Kidney epithelial cell (primary cell): ENCODE data around the gene SYTL3. TPM values are rescaled to one million over a fixed set of nuclear protein-coding genes. Genes with fewer than 3 reads are reported as not detected.

Source experiments
- DNase-seq: peaks from one replicate; pipeline ENCODE4 v3.0.0-alpha.2; 2010; ENCODE audit warnings: low read depth
- H3K27me3 ChIP-seq: 2 replicates; pipeline ENCODE4 v1.6.0; 2011; ENCODE audit warnings: low read length; ENCODE audit not compliant: control insufficient read depth, insufficient read depth
- H3K36me3 ChIP-seq: 2 replicates; pipeline ENCODE4 v1.5.1; 2011; ENCODE audit warnings: low read length; ENCODE audit not compliant: control insufficient read depth, insufficient read depth
- H3K4me3 ChIP-seq: 2 replicates; pipeline ENCODE4 v1.5.1; 2011; ENCODE audit warnings: low read depth, mild to moderate bottlenecking, control low read depth, low read length
- total RNA-seq: library from RNA; depleted of rRNA; stranded (reverse); fragments of >200 nt; gene quantifications from 2 replicates; pipeline ENCODE4 v1.2.3, GENCODE V29; 2015
- TF ChIP-seq, protein P1 (sequence below): IDR thresholded peaks from 2 replicates; pipeline ENCODE4 v1.5.1; 2011; ENCODE audit warnings: mild to moderate bottlenecking, moderate library complexity, low read length, control low read depth, inconsistent platforms; ENCODE audit not compliant: insufficient read depth, poor library complexity, severe bottlenecking

The SYTL3 gene
- total RNA-seq, 1 donor from 2014 or later, result 3.6 TPM

DNA sequence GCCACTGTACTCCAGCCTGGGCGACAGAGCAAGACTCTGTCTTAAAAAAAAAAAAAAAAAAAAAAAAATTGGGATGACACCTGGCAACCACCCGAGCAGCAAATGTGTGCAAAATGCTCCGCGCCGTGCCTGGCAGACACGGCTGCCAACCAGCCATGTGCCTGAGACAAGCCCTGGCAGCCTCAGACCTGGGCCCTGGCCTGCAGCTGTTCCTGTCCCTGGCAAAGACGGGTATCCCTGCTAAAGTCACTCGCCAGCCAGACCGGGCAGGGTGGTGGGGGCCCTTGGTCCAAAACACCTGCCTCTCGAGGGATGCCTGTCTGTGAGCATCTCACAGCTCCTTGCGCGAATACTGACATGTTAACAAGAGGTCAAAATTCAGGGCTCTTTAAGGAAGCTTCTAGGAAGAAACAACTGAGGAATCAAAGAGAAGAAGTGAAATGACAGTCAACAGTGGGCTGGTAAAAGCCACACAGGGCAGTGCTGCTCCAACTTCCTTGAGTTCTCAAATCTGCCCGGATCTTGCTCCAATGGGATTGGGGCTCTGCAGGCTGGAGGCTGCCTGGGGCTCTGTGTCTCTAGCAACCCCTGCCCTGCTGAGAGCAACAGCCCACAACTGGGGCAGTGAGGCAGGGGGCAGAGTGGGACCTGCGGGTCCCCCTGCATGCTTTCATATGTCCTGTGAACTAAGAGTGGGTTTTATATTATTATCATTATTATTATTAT, 53.4 kb downstream of the SYTL3 start:
- no peaks in the 10 kb centered on the region for H3K27me3 ChIP-seq
- no peaks in the 10 kb centered on the region for H3K36me3 ChIP-seq
- no peak for DNase-seq

DNA sequence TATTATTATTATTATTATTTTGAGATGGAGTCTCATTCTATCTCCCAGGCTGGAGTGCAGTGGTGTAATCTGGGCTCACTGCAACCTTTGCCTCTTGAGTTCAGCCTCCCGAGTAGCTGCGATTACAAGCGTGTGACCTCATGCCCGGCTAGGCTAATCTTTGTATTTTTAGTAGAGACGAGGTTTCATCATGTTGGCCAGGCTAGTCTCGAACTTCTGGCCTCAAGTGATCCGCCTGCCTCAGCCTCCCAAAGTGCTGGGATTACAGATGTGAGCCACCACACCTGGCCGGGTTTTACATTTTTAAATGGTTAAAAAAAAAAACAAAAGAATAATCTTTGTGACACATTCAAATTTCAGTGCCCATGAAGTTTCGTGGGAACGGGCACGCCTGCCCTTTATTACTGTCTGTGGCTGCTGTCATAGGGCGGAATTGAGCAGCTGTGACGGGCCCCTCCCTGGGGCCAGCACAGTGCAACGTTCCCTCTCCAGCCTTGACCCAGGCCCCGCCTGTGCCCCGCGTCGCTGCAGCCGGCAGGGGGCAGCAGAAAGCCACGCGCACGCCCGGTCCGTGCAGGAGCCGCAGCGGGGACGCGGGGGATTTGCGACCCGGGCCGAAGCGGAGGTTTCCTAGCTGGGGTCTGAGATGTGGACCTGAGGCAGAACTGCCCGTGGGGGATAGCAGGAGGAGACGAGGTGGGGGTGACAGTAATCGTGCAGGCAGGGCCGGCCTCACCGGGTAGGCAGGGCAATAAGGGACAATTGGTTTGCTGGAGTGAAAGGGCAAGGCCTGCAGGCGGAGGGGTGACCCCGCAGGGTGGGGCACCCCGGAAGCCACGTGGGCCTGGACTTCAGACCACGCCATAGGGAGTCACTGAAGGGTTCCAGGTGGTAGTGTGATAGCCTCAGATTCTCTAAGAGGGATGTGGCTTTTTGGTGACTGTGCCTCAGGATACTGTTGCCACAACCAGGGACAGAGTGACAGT, 54.3 kb downstream of the SYTL3 start:
- no peaks in the 10 kb centered on the region for H3K27me3 ChIP-seq
- no peak for DNase-seq
- H3K4me3 ChIP-seq, result peak overlapping the region; percentile 33
- peaks cover 1% of the 10 kb centered on the region for H3K36me3 ChIP-seq
- TF ChIP-seq, protein P1, sequence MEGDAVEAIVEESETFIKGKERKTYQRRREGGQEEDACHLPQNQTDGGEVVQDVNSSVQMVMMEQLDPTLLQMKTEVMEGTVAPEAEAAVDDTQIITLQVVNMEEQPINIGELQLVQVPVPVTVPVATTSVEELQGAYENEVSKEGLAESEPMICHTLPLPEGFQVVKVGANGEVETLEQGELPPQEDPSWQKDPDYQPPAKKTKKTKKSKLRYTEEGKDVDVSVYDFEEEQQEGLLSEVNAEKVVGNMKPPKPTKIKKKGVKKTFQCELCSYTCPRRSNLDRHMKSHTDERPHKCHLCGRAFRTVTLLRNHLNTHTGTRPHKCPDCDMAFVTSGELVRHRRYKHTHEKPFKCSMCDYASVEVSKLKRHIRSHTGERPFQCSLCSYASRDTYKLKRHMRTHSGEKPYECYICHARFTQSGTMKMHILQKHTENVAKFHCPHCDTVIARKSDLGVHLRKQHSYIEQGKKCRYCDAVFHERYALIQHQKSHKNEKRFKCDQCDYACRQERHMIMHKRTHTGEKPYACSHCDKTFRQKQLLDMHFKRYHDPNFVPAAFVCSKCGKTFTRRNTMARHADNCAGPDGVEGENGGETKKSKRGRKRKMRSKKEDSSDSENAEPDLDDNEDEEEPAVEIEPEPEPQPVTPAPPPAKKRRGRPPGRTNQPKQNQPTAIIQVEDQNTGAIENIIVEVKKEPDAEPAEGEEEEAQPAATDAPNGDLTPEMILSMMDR, result peak; percentile 87

More for the DNA sequence above, 53.4 kb downstream of the SYTL3 start:
- no peak overlapping the region for H3K4me3 ChIP-seq
- TF ChIP-seq, protein P1, result no peak

GRCh38 chr6:158705386-158706126, 55.7 kb downstream of the SYTL3 start:
- no peaks in the 10 kb centered on the region for H3K27me3 ChIP-seq
- TF ChIP-seq, protein P1, result no peak
- peaks cover 1% of the 10 kb centered on the region for H3K36me3 ChIP-seq
- DNase-seq, result no peak
- no peak overlapping the region for H3K4me3 ChIP-seq

DNA sequence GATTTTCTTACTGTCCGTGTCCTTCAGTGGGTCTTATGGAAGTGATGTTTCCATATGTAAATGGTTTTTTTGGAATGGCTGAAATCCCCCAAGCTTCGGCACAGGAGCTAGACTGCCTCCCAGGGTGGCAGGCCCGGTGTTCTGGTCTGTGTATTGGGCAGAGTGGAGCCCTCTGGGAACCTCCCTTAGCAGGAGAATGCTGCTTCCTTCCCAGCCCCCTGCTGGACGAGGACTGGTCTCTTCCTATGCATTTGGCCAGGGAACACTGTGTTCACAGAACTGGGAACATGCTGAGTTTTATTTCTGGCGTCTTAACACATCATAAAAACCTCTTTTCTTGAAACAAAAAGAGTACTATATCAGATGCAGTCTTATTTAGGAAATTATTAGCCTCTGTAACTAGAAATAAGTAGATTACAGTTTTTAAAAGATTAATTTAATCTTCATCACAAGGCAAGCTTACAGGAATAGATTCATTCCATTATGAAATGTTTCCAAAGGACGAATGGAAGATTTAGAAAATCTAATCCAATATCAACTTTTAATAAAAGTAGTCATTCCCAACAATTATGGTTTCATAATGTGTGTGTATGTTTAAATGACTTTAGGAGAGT, 56.6 kb downstream of the SYTL3 start:
- TF ChIP-seq, protein P1, result peak; percentile 73
- no peak overlapping the region for H3K4me3 ChIP-seq
- no peaks in the 10 kb centered on the region for H3K27me3 ChIP-seq
- peaks cover 1% of the 10 kb centered on the region for H3K36me3 ChIP-seq
- no peak for DNase-seq

DNA sequence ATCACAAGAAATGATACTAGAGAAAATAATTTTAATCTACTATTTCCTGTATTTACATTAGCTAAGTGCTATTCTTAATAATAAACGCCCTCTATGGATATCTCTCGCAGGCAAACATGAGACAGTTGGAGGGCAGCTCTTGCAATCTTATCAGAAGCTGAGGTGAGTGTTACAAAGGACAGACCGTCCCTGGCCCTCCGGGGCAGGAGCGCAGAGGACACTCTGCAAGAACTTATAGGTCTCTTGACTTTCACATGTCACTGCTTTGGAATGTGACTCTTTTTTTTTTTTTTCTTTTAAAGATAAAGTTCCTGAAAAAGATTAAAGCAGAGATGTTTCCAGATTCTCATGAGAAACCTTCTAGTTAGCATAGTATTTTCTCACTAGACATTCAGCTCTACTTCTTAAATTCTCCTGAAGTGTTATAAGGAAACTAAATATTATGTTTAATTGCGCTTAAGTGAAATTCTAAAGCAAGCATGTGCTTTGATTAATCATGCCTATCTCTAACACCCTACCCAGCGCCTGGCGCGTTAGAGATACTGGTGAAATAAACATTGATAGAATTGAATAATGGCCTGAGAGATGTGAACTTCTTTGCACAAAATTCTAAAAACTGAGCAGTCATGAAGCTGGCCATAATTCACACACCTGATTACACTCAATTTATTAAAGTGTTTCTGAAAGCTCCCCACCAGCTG, 57.4 kb downstream of the SYTL3 start:
- peaks cover 1% of the 10 kb centered on the region for H3K36me3 ChIP-seq
- H3K4me3 ChIP-seq, result no peak overlapping the region
- TF ChIP-seq, protein P1, result no peak
- no peaks in the 10 kb centered on the region for H3K27me3 ChIP-seq
- DNase-seq, result no peak
